HG02885 (cell line): ENCODE results near the gene CTNNA1.
"Not testable (repeated sequence)": the region's sequence is repeated elsewhere in the genome, so short reads cannot be mapped to it uniquely, and the experiment has no call there.

ENCODE experiments used
- ATAC-seq: cut with Tn5 transposase; IDR thresholded peaks from one replicate; pipeline ENCODE4 v1.9.1; 2021; ENCODE audit warnings: mild to moderate bottlenecking; ENCODE audit not compliant: unreplicated experiment, poor library complexity

Gene CTNNA1

GRCh38 chr5:138755084-138755748 is 2.0 kb downstream of the CTNNA1 start:
- ATAC-seq, result peak; percentile 55

GRCh38 chr5:138757061-138757776 is 4.0 kb downstream of the CTNNA1 start:
- ATAC-seq, result no peak

- ATAC-seq, result no peak
These were observed 7.4 kb downstream of the CTNNA1 start for GRCh38 chr5:138760448-138761110.

- not testable (repeated sequence) for ATAC-seq
These were observed 7.9 kb downstream of the CTNNA1 start for GRCh38 chr5:138761115-138761514.

- ATAC-seq, result not testable (repeated sequence)
These were observed 8.4 kb downstream of the CTNNA1 start for GRCh38 chr5:138761670-138762069.

GRCh38 chr5:138762110-138762509 is 8.9 kb downstream of the CTNNA1 start:
- ATAC-seq, result no peak

- ATAC-seq, result no peak
These were observed 10.0 kb downstream of the CTNNA1 start for GRCh38 chr5:138763037-138763778.

GRCh38 chr5:138770291-138770690 is 17.1 kb downstream of the CTNNA1 start:
- no peak for ATAC-seq

- no peak for ATAC-seq
These were observed 17.8 kb downstream of the CTNNA1 start for GRCh38 chr5:138770977-138771376.

GRCh38 chr5:138772986-138773594 is 19.9 kb downstream of the CTNNA1 start:
- no peak for ATAC-seq

GRCh38 chr5:138773624-138774023 is 20.4 kb downstream of the CTNNA1 start:
- not testable (repeated sequence) for ATAC-seq

GRCh38 chr5:138775034-138775433 is 21.8 kb downstream of the CTNNA1 start:
- ATAC-seq, result no peak

- no peak for ATAC-seq
These were observed 25.0 kb downstream of the CTNNA1 start for GRCh38 chr5:138778234-138778633.

- no peak for ATAC-seq
These were observed 30.8 kb downstream of the CTNNA1 start for GRCh38 chr5:138783976-138784375.

- ATAC-seq, result no peak
These were observed 31.4 kb downstream of the CTNNA1 start for GRCh38 chr5:138784590-138784989.

GRCh38 chr5:138789771-138790242 is 36.6 kb downstream of the CTNNA1 start:
- no peak for ATAC-seq

GRCh38 chr5:138790684-138791083 is 37.5 kb downstream of the CTNNA1 start:
- ATAC-seq, result no peak

- ATAC-seq, result no peak
These were observed 39.1 kb downstream of the CTNNA1 start for GRCh38 chr5:138792195-138792790.

- ATAC-seq, result no peak
These were observed 40.4 kb downstream of the CTNNA1 start for GRCh38 chr5:138793575-138793974.

GRCh38 chr5:138803285-138803684 is 50.1 kb downstream of the CTNNA1 start:
- ATAC-seq, result no peak
